HT1080 (cell line): ENCODE measurements around the gene NSRP1. TPM values are rescaled to one million over a fixed set of nuclear protein-coding genes. Genes with fewer than 3 reads are reported as not detected.
"Not testable (repeated sequence)": the region's sequence is repeated elsewhere in the genome, so short reads cannot be mapped to it uniquely, and the experiment has no call there.

Experiments
- DNase-seq: peaks from one replicate; pipeline ENCODE4 v3.0.0-alpha.2; 2015; ENCODE audit warnings: low read depth
- polyA plus RNA-seq, 2 experiments: library from polyadenylated mRNA; depleted of rRNA; stranded (reverse); fragments of >200 nt; gene quantifications; 2 replicates each; pipeline ENCODE4 v1.2.3, GENCODE V29; 2015
- total RNA-seq: library from RNA; depleted of rRNA; stranded (reverse); fragments of >200 nt; shearing (Covaris generic); gene quantifications from 2 replicates; pipeline ENCODE4 v1.2.3, GENCODE V29; 2014; rRNA removed

NSRP1 gene
- total RNA-seq, result 8.1 and 14.1 TPM in 2 replicates
- 13.2 and 15.0 TPM in 2 replicates for polyA plus RNA-seq (2015; cell fraction: cytosol; rRNA removed)
- polyA plus RNA-seq (2015; cell fraction: nucleus; rRNA removed), result 10.7 and 19.3 TPM in 2 replicates

GRCh38 chr17:30116661-30117551 lies at the start of gene NSRP1:
TSS of gene NSRP1 (plus strand) at chr17:30116816. CDS start at chr17:30116844, 28 bp downstream.
- peak; percentile 94 for DNase-seq

- DNase-seq, result no peak
These were observed 48.2 kb upstream of the NSRP1 start for GRCh38 chr17:30068465-30068864.

- DNase-seq, result no peak
These were observed 42.4 kb upstream of the NSRP1 start for GRCh38 chr17:30074254-30074653.

GRCh38 chr17:30074730-30075129 lies 41.9 kb upstream of the NSRP1 start:
- no peak for DNase-seq

GRCh38 chr17:30082773-30083172 lies 33.8 kb upstream of the NSRP1 start:
- no peak for DNase-seq

GRCh38 chr17:30084788-30085187 lies 31.8 kb upstream of the NSRP1 start:
- no peak for DNase-seq

- no peak for DNase-seq
These were observed 29.7 kb upstream of the NSRP1 start for GRCh38 chr17:30086896-30087295.

- not testable (repeated sequence) for DNase-seq
These were observed 29.2 kb upstream of the NSRP1 start for GRCh38 chr17:30087431-30087830.

GRCh38 chr17:30091121-30091670 lies 25.4 kb upstream of the NSRP1 start:
- no peak for DNase-seq

- peak; percentile 71 for DNase-seq
These were observed 24.8 kb upstream of the NSRP1 start for GRCh38 chr17:30091771-30092170.

GRCh38 chr17:30092886-30093285 lies 23.7 kb upstream of the NSRP1 start:
- no peak for DNase-seq

- DNase-seq, result peak; percentile 81
These were observed 23.0 kb upstream of the NSRP1 start for GRCh38 chr17:30093463-30094147.

GRCh38 chr17:30095507-30096244 lies 20.9 kb upstream of the NSRP1 start:
- peak; percentile 80 for DNase-seq

- DNase-seq, result no peak
These were observed 14.8 kb upstream of the NSRP1 start for GRCh38 chr17:30101686-30102390.

- DNase-seq, result no peak
These were observed 12.7 kb upstream of the NSRP1 start for GRCh38 chr17:30103921-30104320.

- peak; percentile 73 for DNase-seq
These were observed 11.9 kb upstream of the NSRP1 start for GRCh38 chr17:30104575-30105339.

GRCh38 chr17:30112794-30113193 lies 3.8 kb upstream of the NSRP1 start:
- DNase-seq, result no peak

- peak; percentile 61 for DNase-seq
These were observed 3.4 kb upstream of the NSRP1 start for GRCh38 chr17:30113213-30113612.

GRCh38 chr17:30116345-30116660 lies 313 bp upstream of the NSRP1 start:
- DNase-seq, result no peak

- no peak for DNase-seq
These were observed 1.1 kb downstream of the NSRP1 start for GRCh38 chr17:30117675-30118081.
